Nucleus accumbens (tissue), 56 donors: ENCODE results near the gene TMEM140.
"Not testable (repeated sequence)": the region's sequence is repeated elsewhere in the genome, so short reads cannot be mapped to it uniquely, and the experiment has no call there.

Experiments used
- DNase-seq, 56 donors: peaks; one replicate each; lab custom pipeline; 2025; lab: John Stamatoyannopoulos, UW

Gene TMEM140

DNA sequence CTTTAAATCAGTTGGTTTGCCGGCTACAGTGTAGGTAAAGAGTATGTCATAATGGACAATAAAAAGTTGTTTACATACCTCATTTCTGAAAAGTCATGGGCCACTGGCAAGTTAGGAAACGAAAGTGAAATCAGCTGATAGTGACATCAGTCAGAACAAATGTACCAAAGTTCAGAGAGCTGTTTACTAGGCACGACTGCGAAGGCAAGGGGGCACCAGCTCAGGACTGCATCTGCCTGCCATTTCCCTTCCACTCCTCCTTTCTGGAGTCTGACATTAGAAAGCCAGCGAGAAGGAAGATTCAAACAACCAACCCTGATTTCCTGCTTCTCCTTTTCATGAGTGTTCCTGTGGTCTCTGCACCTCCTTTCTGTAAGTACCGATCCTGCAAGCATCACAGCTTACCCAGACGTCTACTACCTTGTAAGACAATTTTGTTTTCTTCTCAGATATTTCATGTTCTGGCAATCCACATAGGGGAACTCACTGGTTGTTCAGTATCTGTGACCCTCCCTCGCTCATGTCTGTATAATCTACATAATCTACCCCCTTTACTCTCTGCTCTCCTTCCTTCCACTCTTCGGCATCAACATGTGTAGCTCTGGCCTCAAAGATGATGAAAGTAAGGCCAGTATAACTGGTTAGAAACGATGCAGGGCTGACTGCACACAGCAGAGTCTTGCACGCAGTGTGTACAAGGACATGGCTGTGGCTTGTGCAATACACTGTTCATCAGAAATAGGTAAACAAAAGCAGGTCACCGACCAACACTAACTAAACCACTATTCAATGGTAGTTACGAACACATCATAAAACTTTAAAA, at the start of gene TMEM140:
TMEM140 (plus strand) TSS at position 174 of the 823 bp plus-strand sequence. CDS start 16,370 bp downstream, outside the sequence.
- DNase-seq: peak in 19 of 56 donors; percentile 15 to 63 (median 33)

DNA sequence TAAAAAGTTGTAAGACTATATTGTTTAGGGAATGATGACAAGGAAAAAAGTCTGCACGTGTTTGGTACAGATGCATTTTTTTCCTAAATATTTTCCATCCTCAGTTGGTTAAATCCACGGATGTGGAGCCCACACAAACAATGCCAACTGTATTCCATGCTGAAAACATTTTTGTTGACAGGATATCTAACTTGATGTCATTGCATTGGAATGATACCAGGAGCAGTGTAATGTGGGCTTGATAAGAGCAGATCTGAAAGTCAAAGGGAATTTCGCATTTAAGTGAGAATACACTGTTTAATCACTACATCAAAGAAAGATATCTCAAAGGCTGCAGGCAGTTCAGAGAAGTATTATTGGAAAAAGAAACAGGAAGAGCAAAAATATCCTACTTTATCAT, 49.5 kb upstream of the TMEM140 start:
- DNase-seq: no peak

DNA sequence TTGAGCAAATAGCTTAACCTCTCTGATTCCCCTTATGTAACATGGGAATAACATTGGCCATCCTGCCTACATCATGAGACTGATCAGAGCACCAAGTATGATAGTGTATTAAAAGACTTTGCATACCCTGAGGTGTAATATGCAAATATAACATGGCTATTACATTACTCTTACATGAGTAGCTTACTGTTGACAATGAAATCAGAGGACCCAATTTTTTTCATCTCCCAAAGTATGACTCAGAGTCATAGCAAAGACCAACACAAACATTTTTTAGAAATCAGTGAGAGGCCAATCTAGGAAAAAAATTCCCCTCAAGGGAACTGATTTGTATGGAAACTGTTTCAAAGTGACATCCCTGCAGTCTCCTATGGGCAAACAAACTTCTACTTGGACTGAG, 47.0 kb upstream of the TMEM140 start:
- no peak for DNase-seq

DNA sequence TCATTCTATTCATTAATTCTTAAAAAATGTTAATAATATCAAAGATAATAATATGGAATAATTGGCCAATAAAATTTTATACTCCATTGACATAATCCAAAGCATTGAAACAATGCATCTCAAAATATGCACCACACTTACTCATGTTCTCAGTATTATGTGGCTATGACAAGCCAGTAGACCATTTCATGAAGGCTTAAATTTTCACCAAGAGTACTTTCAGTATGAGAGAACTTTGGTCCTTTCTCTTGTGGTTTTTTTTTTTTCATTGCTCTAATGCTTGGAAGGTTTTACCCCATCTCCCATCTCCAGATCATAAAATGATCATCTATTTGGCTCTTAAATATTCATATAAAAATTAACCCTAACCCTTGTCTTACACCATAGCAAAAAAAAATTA, 45.5 kb upstream of the TMEM140 start:
- DNase-seq: no peak

DNA sequence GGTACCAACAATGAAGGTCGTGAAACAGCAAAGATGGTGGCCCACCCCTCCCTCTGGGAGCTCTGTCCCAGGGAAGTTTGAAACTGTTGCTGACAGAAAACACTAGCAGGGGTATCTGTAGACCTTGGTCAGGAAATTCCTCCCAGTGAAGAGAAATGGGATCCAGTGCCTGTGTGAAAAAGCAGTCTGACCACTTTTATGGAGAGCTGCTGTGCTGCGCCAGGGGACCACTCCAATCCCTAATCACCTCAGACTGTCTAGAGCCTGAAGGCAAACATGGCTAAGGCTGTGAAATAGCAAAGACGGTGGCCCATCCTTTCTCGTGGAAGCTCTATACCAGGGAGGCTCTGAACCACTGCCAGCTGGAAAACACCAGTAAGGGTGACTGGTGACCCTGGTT, 38.3 kb upstream of the TMEM140 start:
- no peak for DNase-seq

DNA sequence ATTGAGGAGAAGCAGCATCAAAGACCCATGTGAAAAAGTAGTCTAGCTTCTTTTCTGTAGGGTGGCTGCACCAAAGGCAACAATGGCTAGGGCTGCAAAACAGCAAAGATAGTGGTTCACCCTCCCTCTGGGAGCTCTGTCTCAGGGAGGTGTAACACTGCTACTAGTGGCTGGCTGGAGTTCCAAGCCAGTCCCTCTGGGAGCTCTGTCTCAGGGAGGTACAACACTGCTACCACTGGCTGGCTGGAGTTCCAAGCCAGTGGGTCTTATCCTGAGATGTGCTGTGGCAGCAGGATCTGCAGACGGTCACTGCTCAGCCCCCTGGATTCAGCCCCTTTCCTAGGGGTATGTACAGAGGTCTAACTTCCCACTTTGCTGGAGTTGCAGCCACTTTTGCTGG, 37.9 kb upstream of the TMEM140 start:
- DNase-seq: no peak

DNA sequence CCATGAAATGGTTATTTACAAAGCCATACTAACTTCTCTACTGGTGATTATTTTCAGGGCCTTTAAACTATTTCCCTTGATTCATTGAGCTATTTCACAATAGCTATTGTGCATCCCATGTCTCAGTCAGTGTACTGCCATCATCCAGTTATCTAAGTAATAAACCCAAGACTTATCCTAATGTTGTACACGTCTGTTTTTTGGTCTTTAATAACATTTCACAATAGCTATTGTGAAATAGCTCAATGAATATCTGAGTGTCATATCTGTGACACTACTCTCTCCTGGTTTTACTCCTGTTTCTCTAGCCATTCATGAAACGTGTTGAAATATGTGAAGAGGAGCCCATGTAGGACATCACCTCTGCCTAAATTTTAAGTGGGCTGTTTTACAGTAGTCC, 36.5 kb upstream of the TMEM140 start:
- DNase-seq: no peak

DNA sequence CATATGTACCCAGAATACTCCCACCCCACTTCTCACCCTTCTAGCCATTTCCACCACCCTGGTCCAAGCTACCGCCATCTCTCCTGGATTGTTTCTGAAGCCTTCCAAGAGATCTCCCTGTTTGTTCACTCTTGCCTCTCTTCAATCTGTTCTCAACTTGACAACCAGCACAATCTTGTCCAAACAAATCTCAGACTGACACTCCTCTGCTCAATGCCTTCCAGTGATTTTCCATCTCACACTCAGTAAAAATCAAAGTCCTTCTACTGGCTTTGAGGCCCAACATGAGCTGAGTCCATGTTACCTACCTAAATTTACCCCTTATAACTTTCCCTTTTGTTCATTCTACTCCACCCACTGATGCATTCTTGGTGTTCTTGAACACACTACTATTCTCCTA, 33.2 kb upstream of the TMEM140 start:
- no peak for DNase-seq

DNA sequence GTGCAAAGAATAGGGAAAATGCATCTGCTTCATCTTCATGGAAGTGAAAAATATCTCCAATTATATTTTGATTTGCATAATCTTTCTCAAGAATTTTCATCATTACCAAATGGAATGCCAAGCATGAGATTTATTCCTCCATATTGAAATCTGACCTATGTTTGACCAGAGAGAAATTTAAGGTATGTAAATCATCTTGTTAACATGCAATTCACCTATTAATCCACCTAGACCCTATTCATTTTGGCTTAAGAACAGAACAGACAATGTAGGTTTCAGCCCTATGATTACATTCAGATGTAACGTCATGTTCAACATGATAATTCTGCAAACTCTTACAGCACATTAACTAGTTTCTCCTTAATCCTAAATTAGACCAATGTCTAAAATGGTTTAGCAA, 30.8 kb upstream of the TMEM140 start:
- no peak for DNase-seq

DNA sequence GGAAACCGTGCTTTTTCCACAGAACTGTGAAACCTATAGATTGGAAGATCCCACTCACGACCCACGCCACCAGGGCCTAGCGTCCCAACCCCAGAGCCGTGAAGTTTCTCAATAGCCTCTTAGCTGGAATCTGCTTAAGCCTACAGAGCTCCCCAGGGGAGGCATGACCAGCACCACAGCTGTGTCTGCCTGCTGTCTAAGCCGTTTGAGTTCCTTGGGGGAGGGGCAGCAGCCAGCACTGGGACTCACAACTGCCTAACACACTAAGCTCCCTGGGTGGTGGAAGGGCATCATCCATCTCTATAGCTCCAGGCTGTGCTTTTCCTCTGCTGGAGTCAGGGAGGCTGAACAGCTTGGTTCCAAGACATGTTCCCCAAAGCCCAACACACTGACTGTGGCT, 26.0 kb upstream of the TMEM140 start:
- no peak for DNase-seq

DNA sequence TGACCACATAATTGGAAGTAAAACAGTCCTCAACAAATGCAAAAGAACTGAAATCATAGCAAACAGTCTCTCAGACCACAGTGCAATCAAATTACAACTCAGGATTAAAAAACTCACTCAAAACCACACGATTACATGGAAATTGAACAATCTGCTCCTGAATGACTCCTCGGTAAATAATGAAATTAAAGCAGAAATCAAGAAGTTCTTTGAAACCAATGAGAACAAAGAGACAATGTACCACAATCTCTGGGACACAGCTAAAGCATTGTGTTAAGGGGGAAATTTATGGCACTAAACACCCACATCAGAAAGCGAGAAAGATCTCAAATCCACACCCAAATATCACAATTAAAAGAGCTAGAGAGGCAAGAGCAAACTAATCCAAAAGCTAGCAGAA, 23.2 kb upstream of the TMEM140 start:
- DNase-seq: not testable (repeated sequence)

DNA sequence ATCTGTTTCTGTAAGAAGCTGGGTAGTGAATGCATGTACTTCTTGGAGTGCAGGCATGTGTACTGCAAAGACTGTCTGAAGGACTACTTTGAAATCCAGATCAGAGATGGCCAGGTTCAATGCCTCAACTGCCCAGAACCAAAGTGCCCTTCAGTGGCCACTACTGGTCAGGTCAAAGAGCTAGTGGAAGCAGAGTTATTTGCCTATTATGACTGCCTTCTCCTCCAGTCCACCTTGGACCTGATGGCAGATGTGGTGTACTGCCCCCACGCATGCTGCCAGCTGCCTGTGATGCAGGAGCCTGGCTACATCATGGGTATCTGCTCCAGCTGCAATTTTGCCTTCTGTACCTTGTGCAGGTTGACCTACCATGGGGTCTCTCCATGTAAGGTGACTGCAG, 18.9 kb upstream of the TMEM140 start:
- no peak for DNase-seq

DNA sequence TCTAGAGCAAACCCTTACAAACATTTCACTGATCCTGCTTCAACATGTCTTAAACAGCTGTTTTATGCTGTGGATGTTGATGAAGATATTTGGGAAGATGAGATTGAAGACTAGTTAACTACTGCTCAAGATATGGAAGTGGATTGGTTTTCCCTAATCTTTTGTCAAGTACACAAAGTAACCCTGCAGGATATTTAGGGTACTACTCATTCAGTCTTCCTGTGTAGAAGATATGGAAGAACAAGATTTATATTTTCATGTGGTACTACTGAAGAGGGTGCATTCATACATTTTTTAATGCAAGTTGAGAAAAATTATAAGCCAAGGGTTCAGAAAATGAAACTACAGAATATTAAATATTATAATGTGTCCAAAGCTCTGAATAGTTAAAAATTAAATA, 18.3 kb upstream of the TMEM140 start:
- DNase-seq: no peak

DNA sequence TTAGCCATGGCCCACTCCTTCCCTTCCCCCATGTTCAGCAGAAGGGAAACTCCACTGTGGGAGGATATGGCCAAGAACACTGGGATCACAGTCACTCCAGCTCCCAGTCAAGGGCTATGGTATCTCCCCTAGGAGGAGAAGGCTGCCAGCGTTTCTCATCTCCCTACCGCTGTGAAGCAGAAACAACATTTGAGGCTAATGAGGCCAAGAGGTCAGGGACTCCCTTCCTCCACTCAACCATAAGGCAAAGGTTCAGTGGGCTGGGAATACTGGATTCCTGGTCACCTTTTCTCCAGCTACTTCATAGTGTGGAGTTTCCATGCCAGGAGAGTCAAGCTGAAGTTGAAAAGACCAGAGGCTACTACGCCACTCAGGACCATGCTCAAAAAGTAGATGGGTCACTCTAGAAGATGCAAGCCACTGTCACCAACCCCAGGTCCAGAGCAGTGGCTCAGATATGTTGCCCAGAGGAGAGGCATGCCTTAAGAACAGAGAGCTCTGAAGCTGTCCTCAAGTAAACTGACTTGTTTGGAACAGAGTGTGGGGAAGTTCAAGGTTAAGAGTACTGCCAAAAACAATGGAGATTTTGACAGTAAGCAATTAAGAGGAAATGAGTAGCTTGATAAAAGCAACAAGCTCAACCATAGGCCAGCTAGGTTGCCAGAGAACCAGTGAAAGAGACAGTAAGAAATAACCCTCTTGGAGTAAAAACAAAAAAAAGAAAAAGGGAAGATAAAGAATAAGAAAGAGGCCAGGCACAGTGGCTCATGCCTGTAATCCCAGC, 3.8 kb upstream of the TMEM140 start:
- no peak for DNase-seq

DNA sequence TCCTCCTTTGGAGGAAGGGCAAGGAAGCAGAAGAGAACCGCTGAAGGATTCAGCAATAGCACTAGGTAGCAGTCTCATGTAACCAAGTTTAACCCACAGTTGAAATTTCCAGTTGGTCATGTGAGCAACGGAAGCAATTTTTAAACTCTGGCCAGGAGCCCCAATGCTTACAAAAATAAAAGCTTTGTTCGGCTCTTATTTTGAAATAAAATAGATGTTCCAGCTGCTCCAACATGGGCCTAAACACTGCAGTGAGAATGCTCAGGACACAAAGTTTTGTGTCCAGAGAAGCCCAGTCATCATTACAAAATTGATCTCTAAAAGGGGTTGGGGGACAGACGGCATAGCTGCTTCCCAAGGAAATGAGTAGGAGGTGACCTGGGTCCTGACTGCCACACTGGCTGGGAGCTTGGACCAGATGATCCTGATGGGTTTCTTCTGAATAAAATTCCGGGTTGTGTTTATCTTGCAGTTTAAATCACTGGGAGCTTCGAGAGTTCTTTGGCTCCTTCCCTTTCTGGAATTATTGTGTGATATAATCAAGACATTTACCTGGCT, 452 bp upstream of the TMEM140 start:
- peak in 2 of 56 donors; percentile 24 to 35 for DNase-seq

DNA sequence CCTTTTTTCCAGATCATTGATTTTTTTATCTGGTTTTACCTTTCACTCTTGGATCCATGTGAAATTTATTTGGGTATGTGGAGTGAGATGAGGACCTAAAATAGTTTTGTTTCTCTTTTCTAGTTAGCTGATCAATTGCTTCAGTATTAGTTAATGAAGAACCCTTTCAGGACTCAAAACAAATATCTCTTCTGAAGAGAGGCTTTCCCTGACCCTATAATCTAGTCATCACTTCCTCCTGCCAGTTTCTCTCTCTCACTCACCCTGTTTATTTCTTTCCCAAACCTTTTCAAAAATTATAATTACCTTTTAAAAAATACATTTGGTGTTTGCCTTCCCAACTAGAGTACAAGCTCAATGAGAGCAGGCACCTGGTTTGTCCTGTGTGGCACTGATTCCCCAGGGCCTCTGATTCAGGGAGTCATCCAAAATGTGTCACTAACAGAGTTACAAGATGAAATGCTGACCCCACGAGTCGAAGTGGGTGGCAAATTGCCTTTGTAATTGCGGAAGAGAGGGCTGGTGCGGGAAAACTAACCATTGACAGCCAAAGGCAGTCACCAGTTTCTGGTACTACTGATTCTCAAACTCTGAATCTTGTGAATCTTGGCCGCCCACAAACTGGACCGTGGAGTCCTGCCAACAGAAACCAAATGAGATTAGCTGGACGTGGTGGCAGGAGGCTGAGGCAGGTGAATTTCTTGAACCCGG, 2.4 kb downstream of the TMEM140 start:
- DNase-seq: no peak

DNA sequence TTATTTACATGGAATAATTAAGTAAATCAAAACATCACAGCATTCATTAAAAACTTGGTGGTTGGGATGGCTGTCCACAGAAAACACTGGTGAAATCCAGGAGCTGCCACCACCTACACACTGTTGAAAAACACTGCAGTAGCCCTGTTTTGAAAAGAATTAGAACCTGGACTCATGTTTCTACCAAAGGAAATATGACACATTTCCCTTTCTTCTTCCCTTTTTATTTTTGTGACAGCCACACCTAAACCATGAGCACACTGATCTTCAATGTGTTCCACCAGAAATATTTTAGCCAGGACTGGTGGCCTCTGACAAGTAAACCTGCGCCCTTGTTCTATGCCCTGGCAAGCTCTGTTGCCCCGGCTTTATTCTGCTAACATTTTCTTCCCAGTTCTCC, 3.3 kb downstream of the TMEM140 start:
- DNase-seq: no peak

DNA sequence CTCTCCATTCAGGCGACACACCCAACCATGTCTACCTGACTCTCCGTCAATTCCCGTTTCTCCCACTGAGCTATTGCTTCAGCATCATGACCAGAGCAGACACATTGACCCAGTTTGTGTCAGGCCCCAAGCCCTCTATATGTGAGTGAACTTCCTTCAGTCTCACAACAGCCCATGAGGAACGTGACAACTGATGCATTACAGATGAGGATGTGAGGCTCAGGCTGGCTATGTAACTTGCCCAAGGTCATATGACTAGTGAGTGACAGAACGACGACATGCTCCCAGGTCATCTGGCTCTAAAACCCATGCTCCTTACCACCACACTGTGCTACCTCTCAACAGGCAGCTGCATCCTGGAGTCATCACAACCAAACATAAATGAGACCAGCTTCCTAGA, 3.7 kb downstream of the TMEM140 start:
- DNase-seq: no peak

DNA sequence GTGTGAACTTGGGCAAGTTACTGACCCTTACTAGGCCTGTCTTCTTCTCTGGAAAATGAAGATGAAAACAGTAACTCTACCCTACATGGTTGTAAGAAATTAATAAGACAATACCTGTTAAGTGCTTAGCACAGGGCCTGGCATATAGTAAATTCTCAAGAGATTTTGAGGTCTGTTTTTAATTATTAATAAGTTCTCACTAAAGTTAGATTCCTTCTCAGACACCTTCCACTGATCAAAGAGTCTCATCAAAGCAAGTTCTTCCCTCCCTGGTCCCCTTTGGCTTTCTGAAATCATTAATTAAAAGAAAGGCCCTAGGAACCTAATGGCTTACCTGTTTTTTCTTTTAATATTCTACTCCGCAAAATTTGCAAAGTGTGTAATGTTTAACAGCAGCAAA, 4.6 kb downstream of the TMEM140 start:
- DNase-seq: no peak

DNA sequence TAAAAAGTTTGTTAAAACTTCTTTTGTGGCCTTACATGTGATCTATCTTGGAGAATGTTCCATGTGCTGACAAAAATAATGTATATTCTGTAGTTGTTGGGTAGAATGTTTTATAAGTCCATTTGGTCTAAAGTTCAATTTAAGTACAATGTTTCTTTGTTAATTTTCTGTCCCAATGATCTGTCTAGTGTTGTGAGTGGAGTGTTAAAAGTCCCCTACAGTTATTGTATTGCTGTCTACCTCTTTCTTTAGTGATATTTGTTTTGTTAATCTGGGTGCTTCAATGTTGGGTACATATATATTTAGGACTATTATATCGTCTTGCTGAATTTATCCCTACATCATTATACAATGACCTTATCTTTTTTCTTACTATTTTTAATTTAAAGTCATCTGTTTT, 6.9 kb downstream of the TMEM140 start:
- DNase-seq: no peak

DNA sequence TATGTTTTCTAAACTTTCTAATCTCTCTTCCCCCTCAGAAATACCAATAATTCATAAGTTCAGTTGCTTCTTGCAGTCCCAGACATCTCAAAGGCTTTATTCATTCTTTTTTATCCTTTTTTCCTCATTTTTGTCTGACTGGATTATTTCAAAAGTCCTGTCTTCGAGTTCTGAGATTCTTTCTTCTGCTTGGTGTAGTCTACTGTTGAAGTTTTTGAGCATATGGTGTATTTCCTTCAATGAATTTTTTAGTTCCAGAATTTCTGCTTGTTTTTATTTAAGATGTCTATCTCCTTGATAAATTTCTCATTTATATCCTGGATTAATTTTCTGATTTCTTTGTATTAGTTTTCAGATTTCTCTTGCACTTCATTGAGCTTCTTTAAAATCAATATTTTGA, 8.4 kb downstream of the TMEM140 start:
- no peak for DNase-seq
